Putamen (tissue), 1 donor: ENCODE results near the gene COL11A2.
A peak's percentile ranks its signal among the peaks of the same experiment; 100 is the strongest.
"Not testable (repeated sequence)": the region's sequence is repeated elsewhere in the genome, so short reads cannot be mapped to it uniquely, and the experiment has no call there.

ENCODE experiments used
- DNase-seq: peaks from one replicate; pipeline ENCODE4 v3.0.0-alpha.2; 2016; ENCODE audit warnings: low spot score

COL11A2 gene

DNA sequence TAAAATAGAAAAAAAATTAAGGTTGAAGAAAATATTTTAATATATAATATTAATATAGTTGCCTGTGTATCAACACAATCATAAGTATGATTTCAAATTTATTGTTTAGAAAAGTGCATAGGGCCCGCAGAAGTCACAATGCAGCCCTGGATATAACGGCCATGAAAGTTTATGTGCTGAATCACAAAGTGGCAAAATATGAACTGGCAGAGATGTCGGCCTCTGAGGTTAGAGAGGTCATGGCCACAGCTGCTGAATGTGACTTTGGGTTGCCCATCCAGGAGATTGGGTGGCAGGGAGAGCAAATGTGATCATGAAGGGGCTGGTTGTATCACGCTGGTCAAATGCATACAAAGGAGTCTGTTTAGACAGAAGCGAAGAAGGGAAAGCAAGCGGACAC lies 35.7 kb downstream of the COL11A2 start:
- no peak for DNase-seq

- no peak for DNase-seq
Measured at GRCh38 chr6:33154349-33154748, 37.9 kb downstream of the COL11A2 start.

GRCh38 chr6:33151050-33151449 lies 41.2 kb downstream of the COL11A2 start:
- no peak for DNase-seq

- not testable (repeated sequence) for DNase-seq
Measured at GRCh38 chr6:33150560-33150959, 41.7 kb downstream of the COL11A2 start.

- no peak for DNase-seq
Measured at GRCh38 chr6:33147807-33148666, 44.2 kb downstream of the COL11A2 start.

DNA sequence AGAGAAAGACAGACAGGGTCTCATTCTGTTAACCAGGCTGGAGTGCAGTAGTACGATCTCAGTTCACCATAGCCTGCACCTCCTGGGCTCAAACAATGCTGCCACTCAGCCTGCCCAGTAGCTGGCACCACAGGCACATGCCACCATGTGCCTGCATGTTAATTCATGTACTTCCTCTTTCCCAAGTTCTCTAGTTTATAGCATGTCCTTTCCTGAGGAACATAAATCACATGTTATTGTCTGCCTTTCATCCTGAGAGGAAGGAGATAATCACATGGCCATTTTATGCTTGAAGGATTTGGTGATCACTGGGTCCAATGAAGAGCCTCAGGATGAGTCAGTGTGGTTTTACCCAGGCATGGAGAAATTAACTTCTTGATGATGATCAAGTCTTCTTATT lies 47.9 kb downstream of the COL11A2 start:
- no peak for DNase-seq

- DNase-seq, result no peak
Measured at GRCh38 chr6:33143113-33143770, 49.0 kb downstream of the COL11A2 start.

DNA sequence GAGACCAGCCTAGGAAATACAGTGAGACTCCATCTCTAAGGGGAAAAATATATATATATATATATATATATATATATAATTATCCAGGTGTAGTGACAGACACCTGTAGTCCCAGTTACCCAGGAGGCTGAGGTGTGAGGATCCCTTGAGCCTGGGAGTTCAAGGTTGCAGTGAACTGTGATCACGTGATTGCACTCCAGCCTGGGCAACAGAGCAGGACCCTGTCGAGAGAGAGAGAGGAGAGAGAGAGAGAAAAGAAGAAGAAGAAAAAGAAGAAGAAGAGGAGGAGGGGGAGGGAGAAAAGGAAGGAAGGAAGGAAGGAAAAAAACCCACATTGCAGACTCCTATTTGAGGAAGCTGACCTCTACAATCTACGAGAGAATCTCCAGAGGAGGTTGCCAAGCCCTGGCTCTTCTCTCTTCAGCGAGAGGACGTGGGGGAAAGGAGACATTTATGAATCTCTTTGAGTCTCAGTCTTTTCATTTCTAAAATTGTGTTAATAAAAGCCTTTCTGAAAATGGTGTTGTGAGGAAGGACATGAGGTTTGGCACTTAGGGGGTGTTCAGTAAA lies 49.7 kb downstream of the COL11A2 start:
- DNase-seq, result no peak

DNA sequence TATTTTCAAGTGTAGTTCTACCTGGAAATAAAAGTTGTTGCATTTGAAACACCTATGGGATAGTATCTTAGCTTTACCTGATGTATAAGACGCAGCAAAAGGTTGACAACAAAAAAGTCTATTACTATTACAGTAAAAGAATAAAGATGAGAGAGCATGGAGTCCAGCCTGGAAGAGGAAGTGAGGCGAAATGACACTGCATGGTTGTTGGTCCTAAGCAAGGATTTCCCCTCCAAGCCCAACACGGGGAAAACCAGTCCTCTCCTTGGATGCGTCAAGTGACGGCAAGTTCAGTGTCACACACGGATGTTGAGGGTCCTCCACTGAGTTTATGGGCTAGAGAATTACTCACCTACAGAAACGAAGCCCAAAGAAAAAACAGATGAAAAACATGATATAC lies 51.7 kb downstream of the COL11A2 start:
- DNase-seq, result no peak

- DNase-seq, result no peak
Measured at GRCh38 chr6:33139596-33140206, 52.6 kb downstream of the COL11A2 start.

- DNase-seq, result no peak
Measured at GRCh38 chr6:33136310-33136900, 55.9 kb downstream of the COL11A2 start.

GRCh38 chr6:33132081-33132524 lies 60.2 kb downstream of the COL11A2 start:
- DNase-seq, result no peak

GRCh38 chr6:33128318-33128717 lies 63.9 kb downstream of the COL11A2 start:
- DNase-seq, result no peak

DNA sequence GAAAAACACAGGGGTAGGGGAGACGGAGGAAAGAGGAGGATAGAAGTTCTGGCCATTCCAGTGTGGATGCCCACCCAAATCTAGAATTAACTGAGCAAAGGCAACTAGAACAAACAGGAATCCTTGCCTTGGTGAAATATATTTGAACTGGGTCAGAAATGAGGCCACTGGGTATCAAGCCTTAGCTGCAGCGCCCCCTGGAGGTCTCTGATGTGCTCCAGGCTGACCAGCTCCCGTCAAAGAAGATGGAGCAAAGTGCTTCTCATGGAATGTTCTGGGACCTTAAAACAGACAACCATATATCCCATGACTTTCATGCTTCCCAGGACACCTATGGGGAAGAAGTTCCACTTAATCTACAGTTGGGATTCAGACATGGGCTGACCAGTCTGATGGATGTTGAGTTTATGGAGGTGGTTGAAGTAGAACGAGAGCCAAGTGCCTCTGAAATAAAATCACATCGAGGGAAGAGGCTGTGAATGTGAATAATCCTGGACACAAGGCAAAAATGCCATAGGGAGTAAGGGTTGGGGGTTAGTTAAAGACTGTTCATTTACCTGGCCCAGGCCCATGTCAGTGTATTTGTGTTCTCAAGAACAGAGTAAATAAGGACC lies 66.1 kb downstream of the COL11A2 start:
- no peak for DNase-seq

DNA sequence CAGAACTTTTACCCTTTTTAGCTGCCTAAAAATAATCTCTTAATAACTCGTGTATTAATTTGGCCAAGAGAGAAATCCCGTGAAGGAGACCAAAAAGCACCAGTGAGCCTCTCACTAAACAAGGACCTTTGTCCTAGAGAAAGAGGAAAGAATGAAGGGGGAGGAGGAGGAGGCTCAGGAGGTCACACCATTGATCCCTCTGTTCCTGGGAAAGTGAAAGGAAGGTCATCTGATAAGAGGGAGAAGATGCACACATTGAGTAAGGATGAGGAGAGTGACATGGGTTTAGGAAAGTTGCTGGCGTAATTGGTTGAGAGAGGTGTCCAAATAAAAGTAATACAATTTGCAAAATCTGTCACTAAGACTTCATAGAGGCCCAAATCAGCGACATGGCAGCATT lies 67.3 kb downstream of the COL11A2 start:
- DNase-seq, result no peak

- DNase-seq, result no peak
Measured at GRCh38 chr6:33124525-33124901, 67.8 kb downstream of the COL11A2 start.

DNA sequence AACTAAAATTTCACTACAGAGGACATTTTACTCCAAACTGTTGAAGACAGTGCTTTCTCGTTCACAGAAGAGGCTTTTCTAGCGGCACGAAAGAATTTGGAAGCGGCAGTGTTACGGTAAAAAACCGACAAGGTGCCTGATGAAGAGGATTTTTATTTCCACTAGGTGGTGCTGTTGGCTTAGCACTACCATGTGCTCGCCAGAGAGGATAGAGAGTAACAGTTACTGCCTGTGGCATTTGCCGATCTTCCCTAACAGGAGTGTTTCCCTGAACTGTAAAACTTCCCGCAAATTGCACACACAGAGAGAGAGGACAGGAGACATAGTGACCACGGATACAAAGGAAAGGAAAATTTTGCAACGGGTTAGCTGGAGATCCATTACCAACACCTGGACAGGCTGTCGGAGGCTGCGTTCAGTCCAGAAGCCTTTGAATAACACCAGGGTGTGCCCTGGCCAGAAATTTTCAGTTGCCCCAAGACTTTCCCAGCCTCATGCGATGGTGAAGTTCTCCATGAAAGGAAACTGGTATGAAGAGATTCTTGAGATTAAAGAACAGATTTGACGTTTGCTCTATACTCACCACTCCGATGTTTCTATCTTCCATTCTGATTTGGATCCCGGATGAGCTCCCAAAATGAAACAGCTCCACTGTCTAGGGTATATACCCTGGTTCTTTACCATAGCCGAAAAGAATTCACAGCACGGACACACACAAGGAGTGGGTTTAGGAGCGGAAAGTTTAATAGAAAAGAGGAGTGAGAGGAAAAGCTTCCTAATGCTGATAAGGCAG lies 68.3 kb downstream of the COL11A2 start:
- no peak for DNase-seq

DNA sequence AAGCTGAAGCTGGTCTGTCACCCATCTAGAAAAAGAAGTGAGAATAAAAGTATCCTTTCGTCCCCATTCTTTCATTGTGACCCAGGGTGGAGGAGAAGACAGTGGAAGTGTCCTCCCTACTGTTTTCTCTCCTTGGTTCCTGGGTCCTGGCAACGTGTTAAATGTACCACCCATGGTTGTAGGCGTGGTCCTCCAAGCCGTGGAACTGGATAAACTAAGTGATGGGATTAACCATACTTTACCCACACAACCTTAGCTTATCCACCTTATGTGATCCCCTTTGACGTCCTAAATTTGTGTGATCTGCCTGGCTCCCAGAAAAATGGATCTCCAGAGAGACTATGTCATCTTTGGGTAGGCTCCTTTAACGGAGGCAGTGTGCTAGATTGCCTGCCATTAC lies 69.1 kb downstream of the COL11A2 start:
- no peak for DNase-seq

DNA sequence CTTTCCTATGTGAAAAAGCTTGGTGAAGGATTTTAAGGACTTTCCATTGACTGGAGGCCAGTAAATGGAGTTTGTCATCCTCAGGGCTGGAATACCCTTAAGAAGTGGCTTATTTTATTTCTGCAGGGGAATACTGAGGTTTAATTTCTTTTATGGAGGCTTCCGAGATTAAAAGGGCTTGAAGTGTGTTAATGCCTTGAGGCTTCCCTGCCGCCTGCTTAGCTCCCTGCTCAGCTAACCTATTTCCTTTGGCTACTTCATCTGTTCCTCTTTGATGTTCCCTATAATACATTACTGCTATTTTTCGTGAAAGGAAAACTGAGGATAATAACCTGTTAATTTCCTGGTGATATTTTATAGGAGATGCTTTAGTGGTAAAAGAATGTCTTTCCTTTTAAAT lies 72.3 kb downstream of the COL11A2 start:
- no peak for DNase-seq

- DNase-seq, result peak; percentile 15
Measured at GRCh38 chr6:33118525-33119123, 73.6 kb downstream of the COL11A2 start.
